Ovary (tissue), 3 donors: ENCODE data around the gene MCEMP1.

Source experiments
- CTCF ChIP-seq, 3 donors: fragments of 450-650 bp in 2 of 3; fragments of 200-600 bp in 1 of 3; IDR thresholded peaks; one replicate each; pipeline versions ENCODE4 v1.5.1 to v1.8.0; 2016 to 2022; ENCODE audit warnings: antibody characterized with exemption in 3 of 3, mild to moderate bottlenecking in 1 of 3
- EP300 ChIP-seq: sonication (generic); formaldehyde crosslinking; IDR thresholded peaks from one replicate; pipeline ENCODE4 v1.6.1; 2017; ENCODE audit warnings: antibody characterized with exemption
- POLR2A ChIP-seq: fragments of 450-650 bp; IDR thresholded peaks from one replicate; pipeline ENCODE4 v1.6.1; 2017; ENCODE audit warnings: antibody characterized with exemption, mild to moderate bottlenecking, moderate library complexity
- donor health status: DM: no; HTN: no; CAD: no.

DNA sequence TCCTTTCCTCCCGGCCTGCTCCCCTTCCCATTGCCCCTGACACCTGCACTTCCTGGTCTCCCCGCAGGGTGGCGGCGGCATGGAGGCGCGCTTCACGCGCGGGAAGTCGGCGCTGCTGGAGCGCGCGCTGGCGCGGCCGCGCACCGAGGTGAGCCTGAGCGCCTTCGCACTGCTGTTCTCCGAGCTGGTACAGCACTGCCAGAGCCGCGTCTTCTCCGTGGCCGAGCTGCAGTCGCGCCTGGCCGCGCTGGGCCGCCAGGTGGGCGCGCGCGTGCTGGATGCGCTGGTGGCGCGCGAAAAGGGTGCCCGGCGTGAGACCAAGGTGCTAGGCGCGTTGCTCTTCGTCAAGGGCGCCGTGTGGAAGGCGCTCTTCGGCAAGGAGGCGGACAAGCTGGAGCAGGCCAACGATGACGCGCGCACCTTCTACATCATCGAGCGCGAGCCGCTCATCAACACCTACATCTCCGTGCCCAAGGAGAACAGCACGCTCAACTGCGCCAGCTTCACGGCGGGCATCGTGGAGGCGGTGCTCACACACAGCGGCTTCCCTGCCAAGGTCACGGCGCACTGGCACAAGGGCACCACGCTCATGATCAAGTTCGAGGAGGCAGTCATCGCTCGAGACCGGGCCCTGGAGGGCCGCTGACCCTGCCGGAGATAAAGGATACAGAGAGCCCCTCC, 5.4 kb downstream of the MCEMP1 start:
- TF ChIP-seq CTCF (IDR thresholded peaks at IDR 0.05) (no peak), POLR2A (no peak), EP300 (no peak)
